ENCODE measurements around the gene ZBTB8A.
"Not testable (repeated sequence)": the region's sequence is repeated elsewhere in the genome, so short reads cannot be mapped to it uniquely, and the experiment has no call there.

ZBTB8A gene

DNA sequence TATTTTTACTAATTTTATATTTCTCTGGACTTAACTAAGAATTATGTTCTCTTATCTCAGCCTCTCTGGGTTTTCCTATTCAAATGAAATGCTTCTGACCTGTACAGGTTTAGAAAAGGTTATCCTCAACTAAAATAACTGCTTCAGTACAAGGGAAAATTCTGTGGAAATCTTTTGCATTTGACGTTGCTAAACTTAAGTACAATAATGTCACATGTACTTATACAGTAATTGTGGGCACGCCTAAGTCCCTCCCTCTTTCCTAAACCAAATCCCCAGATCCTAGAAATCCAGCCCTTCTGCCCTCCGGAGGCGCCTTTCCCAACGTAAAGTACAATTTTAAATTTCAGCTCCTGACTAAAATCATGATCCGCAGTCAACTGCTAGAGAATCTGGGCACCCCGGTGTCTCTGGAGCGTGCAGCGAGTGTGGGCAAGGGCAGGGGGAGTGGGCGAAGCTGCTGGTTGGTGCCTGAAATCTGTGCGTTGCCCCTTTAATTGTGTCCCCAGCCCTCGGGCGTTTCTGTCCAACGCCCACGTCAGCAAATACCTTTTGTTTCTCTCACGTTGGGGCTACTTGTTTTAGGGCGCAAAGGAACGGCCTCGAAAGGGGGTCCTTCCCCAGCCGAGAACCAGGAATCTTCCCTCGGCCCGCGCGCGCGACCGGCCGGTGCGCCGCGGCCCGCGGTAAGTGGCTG lies at the start of gene ZBTB8A:
Gene ZBTB8A (plus strand): TSS at position 541 of the 697 bp plus-strand sequence. CDS start 53,505 bp downstream, outside the sequence.
- peak; percentile 6 for DNase-seq

DNA sequence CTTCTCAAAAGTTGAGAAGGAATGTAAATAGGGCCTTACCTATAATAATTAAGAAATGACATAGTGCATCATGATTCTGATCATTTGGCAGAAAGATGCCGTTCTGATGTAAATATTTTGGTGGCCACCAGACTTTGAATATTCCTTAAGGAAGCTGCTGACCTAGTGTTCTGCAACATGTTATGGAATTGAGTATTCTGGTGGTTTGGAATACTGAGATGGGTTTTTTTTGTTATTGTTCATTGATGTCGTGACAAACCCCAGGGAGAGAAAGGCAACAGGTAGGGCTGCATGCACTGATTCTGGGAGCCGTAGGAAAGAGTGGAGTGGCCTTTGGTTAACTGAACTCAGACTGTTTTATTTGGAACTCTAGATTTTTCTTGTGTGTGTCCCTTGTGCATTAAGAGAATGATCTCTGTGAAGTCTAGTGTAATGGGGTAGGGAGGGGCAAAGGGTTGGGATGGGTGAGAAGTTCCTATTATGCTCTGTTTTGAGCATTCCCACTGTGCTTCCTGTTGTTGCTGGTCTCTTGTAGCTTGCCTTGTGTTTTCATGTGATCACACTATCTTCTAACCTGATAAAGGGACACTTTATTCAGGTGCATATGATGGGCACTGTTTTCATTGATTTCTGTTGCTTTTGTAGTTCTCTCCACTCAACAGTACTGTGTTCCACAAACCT lies 49.3 kb upstream of the ZBTB8A start:
- DNase-seq, result no peak

DNA sequence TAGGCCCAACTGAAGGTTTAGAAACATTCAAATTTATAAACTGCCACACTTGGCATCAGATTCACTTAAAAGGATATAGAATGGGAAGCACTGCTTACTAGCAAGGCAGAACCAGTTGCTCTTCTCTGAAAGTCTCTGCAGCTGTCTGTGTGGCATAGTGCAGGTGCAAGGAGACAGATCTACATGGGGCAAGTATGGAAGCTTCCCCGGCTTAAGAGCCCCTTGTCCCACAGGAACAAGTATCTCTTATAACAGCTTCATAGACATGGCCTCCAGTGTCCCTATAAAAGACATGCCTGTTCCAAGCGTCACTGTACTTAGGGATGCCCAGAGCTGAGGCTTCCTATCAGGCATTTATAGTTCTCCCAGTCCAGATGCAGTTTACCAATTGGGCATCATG lies 47.8 kb upstream of the ZBTB8A start:
- no peak for DNase-seq

DNA sequence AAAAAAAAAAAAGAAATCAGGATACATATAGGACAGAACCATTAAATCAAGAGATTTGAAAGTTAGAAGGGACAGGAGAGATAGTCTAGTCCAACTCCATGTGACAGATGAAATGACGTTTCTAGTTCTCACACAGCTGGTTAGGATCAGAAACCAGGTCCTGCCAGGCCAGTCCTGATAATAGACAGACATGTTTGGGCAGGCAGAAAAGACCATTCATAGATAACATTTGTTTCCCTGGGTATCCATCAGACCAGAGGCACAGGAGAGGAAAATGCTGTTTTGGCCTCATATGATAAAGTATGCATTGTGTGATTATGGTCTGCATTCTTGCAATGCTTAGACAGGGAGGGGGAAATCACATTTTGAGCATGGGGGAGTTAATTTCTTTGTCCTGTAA lies 45.0 kb upstream of the ZBTB8A start:
- DNase-seq, result no peak

DNA sequence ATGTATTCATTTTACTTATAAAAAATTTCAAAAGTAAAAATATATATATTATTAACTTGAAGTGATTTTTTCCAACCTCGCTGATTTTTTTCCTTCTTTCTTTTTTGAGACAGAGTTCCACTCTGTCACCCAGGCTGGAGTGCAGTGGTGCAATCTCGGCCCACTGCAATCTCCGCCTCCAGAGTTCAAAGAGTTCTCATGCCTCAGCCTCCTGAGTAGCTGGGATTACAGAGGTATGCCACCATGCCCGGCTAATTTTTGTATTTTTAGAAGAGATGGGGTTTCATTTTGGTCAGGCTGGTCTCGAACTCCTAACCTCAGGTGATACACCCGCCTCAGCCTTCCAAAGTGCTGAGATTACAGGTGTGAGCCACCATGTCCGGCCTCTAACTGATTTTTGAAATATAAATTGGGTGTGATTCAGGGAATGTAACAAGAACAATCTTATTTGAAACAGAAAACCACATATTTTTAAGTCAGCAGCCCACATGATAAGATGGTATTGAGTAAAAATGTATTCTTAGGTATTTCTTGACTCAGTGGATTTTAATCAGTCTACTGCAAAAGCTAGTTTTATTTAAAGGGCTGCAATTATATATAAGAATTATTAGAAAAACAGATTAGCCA lies 44.4 kb upstream of the ZBTB8A start:
- DNase-seq, result no peak

DNA sequence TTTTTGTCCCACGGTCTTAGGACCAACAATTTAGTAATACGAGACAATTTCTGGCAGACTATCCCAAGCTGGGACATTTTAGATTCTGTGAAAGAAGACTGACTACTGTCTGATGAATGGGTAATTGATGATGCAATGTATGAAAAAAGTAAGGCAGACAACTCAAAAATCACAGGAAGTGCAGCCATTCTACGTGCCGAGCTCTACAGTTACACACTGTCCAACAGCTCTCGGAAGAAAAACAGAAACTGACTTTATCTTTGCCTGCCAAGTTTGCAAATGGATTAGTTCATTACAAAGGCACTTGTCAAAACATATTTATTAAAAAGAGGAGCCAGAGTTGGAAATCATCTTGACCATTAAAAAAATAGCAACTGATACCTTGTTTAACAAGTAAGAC lies 43.1 kb upstream of the ZBTB8A start:
- no peak for DNase-seq

DNA sequence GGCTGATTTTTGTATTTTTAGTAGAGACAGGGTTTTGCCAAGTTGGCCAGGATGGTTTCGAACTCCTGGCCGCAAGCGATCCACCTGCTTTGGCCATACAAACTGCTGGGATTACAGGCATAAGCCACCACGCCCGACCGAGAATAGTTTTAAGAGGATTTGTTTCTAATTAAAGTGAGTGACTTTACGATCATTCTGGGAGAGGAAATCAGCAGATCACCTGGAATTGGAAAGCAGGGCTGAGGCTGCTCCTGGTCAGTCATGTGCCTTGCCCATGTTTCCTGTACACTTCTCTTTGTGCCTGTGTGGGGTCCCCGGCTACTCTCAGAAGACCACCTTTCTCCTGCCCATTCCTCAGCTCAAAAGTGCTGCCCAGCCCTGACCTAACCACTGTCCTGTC lies 40.5 kb upstream of the ZBTB8A start:
- DNase-seq, result no peak

DNA sequence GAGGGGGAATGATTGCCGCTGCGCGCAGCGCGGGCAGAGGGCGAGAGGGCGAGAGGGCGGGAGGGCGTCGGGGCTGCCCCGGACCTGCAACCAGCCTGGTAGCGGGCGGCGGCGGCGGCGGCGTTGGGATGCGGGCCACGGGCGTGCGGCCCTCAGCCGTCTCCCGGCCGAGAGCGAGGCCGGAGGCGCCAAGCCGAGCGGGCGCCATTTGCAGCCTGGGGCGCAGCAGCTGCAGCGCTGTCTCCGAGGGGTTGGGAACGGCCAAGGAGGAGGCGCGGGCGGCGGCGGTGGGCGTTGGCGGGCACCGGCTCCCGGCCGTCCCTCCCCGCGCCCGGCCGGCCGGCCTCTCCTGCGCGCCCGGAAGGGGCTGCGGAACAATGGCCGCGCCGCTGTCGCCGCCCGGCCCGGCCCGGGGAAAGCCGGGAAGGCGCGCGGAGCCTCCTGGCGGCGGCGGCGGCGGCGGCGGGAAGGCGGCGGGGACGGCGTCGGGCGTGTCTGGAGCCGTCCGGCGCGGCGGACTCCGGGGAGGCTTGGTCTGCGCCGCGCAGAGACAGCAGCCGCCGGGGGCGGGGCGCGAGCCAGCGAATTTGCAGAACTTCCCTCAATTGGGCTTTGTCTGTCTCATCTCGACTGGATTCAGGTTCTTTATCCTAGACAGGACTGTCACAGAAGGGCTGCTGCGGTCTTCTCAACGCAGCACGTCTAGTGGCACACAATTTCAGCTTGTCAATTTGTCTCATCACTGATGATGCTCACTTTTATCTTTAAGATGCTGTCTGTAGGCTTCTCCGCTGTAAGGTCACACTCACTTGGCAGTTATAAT lies 38.6 kb upstream of the ZBTB8A start:
- DNase-seq, result peak; percentile 12

DNA sequence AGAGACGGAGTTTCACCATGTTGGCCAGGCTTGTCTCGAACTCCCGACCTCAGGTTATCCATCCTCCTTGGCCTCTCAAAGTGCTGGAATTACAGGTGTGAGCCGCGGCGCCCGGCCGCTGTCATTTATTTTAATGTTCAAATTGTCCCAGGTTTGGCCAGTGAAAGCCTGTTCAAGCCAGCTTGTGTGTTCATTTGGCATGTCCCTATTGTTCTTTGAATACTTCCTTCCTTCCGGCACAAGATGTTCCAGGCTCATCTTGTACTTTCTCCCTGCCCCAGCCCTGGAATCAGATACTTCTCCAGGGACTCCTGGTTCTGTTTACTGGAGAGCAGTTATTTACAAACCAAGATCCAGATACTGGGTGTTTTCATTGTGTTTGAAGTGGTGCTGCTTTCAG lies 37.4 kb upstream of the ZBTB8A start:
- no peak for DNase-seq

DNA sequence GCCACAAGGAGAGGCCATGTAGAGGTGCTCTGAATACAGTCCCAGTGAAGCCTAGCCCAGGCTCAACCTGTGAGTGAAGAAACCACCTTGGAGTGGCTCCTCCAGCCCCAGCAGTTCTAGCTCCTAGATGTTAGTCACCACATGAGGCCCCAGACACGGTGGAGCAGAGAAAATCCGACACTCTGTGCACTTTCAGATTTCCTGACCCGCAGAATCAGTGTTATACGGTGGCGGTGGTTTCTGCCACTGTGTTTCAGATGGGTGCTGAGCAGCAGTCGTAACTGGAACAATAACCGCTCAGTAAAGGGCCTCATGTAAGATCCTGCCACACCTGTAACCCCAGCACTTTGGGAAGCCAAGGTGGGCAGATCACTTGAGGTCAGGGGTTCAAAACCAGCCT lies 36.1 kb upstream of the ZBTB8A start:
- DNase-seq, result no peak

DNA sequence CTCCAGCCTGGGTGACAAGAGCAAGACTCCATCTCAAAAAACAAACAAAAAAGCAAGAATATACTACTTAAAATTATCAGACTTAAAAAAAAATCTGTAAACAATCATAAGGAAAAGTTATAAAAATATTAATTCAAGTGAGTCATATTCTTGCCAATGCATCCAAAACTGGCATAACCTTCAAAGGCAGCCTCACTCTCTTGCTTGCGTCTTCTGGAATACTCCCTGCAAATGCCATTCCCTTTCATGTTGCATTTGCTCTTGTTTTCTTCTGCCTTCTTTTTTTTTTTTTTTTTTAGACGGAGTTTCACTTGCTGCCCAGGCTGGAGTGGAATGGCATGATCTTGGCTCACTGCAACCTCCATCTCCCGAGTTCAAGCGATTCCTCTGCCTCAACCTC lies 32.2 kb upstream of the ZBTB8A start:
- DNase-seq, result no peak

DNA sequence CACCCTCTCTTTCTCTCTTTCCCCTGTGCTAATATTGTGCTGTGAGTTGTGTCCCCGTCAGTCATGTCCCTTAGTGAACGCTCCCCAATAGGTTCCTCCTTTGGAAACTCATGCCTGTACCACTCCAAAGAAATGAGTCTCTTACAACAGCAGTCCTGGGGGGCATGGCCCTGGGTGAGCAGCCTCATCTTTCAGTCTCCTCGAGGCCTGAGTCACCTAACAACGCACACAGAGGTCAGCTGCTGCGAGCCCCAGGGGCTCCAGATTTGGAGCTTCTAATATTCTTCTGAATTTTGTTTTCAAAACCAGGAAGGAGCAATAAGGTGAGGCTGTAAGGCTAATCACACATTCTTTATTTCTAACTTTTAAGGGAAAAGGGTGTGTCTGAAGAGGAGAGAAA lies 30.5 kb upstream of the ZBTB8A start:
- DNase-seq, result no peak

DNA sequence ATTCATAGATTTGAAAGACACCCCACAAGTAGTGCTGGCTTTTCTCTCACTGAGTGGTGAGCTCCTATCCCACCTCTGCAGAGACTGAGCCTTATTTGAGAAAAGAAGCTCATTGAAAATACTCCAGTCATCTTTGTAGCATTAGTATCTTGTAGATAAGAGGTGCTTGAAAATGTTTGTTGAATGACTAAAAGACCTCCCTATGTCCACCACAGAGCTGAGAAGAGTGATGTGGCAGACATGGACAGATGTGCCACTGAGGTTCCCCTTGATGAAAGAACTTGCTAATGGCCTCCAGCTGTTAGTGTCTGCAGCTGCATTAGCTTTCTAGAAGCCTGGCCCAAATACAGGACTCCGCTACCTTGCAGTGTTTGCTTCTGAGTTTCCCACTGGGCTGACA lies 29.3 kb upstream of the ZBTB8A start:
- DNase-seq, result no peak

DNA sequence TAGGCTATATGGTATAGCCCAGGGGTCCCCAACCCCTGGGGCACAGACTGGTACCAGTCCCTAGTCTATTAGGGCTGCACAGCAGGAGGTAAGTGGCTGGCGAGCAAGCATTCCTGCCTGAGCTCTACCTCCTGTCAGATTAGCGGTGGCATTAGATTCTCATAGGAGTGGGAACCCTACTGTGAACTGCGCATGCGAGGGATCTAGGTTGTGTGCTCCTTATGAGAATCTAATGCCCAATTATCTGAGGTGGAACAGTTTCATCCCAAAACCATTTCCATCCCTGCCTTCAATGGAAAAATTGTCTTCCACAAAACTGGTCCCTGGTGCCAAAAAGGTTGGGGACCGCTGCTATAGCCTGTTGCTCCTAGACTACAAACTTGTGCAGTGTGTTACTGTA lies 22.8 kb upstream of the ZBTB8A start:
- DNase-seq, result no peak

DNA sequence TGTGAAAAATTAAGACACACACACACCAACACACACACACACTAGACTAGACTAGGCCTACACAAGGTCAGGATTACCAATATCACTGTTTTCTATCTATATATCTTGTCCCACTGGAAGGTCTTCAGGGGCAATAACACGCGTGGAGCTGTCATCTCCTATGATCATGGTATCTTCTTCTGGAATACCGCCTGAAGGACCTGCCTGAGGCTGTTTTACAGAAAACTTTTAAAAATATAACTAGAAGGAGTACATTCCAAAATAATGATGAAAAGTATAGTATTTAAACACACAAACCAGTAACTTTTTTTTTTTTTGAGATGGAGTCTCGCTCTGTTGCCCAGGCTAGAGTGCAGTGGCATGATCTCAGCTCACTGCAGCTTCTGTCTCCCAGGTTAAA lies 20.3 kb upstream of the ZBTB8A start:
- no peak for DNase-seq

DNA sequence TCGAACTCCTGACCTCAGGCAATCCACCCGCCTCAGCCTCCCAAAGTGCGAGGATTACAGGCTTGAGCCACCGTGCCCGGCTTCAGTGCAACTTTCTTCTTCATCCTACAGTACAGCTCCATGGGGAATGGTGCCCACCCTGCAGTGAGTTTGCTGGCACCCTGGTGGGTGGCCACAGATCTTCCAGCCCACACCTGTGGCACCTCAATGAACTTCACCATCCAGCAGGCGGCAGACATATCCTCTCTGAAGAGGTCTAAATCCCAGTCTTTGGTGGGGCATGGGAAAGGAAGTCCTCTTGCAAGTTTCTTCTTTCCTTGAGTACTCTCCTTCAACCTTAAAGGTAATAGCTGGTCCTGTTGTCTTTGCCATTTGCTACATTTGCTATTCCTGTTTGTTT lies 18.1 kb upstream of the ZBTB8A start:
- DNase-seq, result no peak

DNA sequence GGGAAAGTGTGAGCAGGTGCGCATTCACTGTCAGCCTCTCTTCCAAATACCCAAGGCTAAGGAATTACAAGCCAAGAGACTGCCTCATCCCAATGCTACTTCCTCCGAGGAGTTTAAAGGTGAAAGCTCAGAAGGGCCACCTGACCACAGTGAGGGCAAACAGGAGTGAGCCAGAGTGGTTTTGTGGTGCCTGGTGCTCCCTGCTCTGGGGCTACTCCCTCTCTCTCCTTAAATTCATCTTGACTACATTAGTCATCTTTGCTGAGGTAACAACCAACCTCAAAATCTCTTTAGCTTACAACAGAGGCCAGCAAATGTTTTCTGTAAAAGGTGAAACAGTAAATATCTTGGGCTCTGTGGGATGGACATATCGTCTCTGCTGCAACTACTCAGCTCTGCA lies 14.2 kb upstream of the ZBTB8A start:
- no peak for DNase-seq

DNA sequence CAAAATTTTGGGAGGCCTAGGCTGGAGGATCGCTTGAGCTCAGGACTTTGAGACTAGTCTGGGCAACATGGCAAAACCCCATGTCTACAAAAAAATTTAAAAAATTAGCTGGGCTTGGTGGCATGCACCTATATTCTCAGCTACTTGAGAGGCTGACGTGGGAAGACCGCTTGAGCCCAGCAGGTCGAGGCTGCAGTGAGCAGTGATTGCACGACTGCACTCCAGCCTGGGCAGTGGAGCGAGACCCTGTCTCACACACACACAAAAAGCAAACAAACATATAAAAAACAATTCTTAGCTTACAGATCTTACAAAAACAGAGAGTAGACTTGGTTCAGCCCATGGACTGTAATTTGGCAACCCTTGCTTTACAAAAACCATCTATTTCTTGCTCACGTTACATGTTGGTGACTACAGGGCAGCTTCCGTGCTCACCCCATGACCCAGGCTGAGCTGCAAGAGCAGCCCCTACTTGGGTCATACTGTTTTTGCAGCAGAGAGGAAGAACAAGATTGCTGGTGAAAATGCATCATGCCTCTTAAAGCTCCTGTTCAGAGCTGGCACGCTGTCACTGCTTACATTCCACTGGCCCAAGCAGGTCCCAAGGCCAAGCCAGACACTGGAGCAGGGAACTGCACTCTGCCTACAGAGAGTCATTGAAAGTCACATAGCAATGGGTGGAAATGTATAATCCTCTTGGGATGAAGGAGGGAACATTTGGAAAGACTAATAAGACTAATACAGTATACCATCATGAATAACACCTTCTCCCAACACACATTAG lies 13.4 kb upstream of the ZBTB8A start:
- DNase-seq, result no peak

DNA sequence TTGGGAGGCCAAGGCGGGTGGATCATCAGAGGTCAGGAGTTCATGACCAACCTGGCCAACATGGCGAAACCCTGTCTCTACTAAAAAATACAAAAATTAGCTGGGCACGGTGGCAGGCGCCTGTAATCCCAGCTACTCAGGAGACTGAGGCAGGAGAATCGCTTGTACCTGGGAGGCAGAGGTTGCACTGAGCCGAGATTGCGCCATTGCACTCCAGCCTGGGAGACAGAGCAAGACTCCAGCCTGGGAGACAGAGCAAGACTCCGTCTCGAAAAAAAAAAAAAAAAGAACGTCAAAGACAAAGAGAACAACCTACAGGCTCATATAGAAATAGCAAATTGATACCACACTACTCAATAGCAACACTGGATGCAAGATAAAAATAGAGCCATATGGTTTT lies 10.7 kb upstream of the ZBTB8A start:
- DNase-seq, result not testable (repeated sequence)

DNA sequence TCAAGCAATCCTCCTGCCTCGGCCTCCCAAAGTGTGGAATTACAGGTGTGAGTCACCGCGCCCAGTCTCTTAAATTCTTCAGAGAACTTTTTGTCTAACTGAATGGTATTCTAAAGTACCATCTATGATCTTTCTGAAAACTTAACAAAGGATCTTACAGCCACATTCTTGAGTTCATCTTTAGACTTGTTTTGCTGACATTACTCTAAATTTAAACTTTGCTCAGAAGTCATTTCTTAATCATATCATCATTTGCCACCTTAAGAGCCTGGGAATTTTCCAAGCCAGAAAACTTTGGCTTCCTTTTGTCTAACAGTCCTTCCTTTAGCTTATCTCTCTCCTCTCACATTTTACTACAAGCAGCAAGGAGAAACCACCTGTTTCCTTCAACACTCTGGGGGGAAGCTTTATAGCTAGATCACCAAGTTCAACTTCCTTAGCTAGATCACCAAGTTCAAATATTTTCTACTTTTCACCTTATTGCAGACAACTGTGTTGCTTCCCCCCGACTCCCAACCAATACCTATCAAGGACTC lies 5.4 kb upstream of the ZBTB8A start:
- no peak for DNase-seq

DNA sequence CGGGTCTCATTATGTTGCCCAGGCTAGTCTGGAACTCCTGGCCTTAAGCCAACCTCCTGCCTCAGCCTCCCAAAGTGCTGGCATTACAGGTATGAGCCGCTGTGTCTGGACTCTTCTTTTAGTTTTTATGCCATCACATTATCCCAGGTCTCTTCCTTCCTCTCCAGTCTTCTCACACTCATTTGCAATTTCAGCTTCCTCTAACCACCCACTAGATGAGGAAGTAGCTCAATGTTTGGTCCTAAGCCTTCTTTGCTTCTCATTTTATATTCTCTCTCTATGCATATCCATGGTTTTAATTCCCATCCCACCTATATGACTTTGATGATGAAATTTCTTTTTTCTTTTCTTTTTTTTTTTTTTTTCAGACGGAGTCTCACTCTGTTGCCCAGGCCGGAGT lies 3.1 kb upstream of the ZBTB8A start:
- no peak for DNase-seq

DNA sequence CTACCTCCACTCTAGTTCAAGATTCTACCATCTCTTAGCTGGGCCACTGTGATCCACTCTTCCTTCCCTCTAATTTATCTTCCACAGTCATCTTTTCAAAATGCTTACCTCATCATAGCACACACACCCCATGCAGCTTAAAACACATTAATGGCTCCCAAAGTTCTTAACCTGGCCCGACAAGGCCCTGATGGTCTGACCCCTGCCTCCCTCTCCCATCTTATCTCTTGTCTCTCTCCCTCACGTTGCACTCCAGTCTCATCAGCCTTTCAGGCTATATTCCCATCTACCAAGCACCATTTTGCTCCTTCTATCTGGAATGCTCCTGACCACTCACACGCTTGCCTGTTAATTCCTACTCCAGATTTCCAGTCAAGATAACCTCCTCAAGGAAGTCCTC lies 2.5 kb upstream of the ZBTB8A start:
- DNase-seq, result no peak
